Uterus (tissue), 2 donors: ENCODE data around the gene ALDH7A1.

ENCODE experiments used
- POLR2A ChIP-seq, 2 donors: fragments of 450-650 bp; IDR thresholded peaks; one replicate each; pipeline ENCODE4 v1.6.1; 2016; ENCODE audit warnings: antibody characterized with exemption in 2 of 2, mild to moderate bottlenecking in 1 of 2, moderate library complexity in 1 of 2
- TF ChIP-seq, protein P1 (sequence below), 4 experiments: fragments of 200-600 bp in 2 of 4; fragments of 450-650 bp in 2 of 4; sonication (generic) in 2 of 4; IDR thresholded peaks; one replicate each; pipeline ENCODE4 v1.5.1; 2016 to 2019; ENCODE audit warnings: antibody characterized with exemption in 4 of 4, mild to moderate bottlenecking in 2 of 4, moderate library complexity in 1 of 4

DNA sequence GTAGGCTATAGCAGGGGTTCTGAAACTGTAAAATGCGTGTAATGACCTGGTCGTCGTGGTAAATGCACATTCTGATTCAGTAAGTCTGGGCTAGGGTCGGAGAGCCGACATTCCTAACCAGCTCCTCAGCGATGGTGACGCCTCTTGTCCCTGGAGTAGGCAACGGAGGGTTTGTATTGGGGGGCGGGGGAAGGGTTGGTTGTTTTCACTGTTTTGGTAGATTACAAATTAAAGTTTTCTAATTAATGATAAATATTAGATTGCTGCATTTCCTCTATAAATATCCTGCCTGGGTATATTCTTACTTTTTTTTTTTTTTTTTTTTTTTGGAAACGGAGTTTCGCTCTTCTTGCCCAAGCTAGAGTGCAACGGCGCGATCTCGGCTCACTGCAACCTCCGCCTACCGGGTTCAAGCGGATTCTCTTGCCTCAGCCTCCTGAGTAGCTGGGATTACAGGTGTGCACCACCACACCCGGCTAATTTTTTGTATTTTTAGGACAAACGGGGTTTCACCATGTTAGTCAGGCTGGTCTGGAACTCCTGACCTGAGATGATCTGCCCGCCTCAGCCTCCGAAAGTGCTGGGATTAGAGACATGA, 566 bp upstream of the ALDH7A1 start:
- TF ChIP-seq, protein P1, sequence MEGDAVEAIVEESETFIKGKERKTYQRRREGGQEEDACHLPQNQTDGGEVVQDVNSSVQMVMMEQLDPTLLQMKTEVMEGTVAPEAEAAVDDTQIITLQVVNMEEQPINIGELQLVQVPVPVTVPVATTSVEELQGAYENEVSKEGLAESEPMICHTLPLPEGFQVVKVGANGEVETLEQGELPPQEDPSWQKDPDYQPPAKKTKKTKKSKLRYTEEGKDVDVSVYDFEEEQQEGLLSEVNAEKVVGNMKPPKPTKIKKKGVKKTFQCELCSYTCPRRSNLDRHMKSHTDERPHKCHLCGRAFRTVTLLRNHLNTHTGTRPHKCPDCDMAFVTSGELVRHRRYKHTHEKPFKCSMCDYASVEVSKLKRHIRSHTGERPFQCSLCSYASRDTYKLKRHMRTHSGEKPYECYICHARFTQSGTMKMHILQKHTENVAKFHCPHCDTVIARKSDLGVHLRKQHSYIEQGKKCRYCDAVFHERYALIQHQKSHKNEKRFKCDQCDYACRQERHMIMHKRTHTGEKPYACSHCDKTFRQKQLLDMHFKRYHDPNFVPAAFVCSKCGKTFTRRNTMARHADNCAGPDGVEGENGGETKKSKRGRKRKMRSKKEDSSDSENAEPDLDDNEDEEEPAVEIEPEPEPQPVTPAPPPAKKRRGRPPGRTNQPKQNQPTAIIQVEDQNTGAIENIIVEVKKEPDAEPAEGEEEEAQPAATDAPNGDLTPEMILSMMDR (IDR thresholded peaks at IDR 0.05): no peak
- TF ChIP-seq POLR2A (IDR thresholded peaks at IDR 0.05): no peak
